ENCODE results near the gene PASK. TPM values are rescaled to one million over a fixed set of nuclear protein-coding genes. Genes with fewer than 3 reads are reported as not detected.
A peak's percentile ranks its signal among the peaks of the same experiment; 100 is the strongest.

The PASK gene
- total and polyA plus RNA-seq, 9 of the 15 experiments (the other 6 are each of a cell fraction or from before 2014, with no cell fraction given) = 1.5 to 30.3 (median 9.9) TPM

- peaks cover 0 to 30% of the 10 kb centered on the region in 2 experiments; a peak in 2 of 5 replicates for H3K4me1 ChIP-seq (replicated peaks in 1 of 2; ENCODE audit: control insufficient read depth in 2 of 2, insufficient read depth in 2 of 2, low read length in 2 of 2)
- no peak overlapping the region for H2AFZ ChIP-seq (ENCODE audit: low read depth, low read length)
- in situ Hi-C loops (cut with MboI) (no loop called here), intact Hi-C loops (cut with micrococcal nuclease) (no loop called here)
- H4K20me1 ChIP-seq (replicated peaks; ENCODE audit: control insufficient read depth, insufficient read depth, low read length) = 0 out of 2 replicates have a peak, but pooled peaks cover 4% of the 10 kb centered on the region
- ATAC-seq = peak; percentile 69
- ChIA-PET CTCF (ENCODE audit: low intra/inter-chr PET ratio) (no interaction called here), POLR2A (interaction anchor here (1.1 kb wide), 1 partner anchor 13 kb away, joined by 4 read pairs; no protein-coding TSS in a partner anchor)
- 0% methylated on average over 10 of the region's 27 CpGs for WGBS (ENCODE audit: insufficient coverage, low coverage, missing lambda C conversion rate)
- H3K27me3 ChIP-seq (ENCODE audit: control insufficient read depth in 2 of 2, insufficient read depth in 2 of 2, low read length in 2 of 2) = peaks cover 9 to 68% of the 10 kb centered on the region in 2 experiments; a peak in 3 of 5 replicates
- H3K27ac ChIP-seq (ENCODE audit: extremely low read depth, low read depth, low read length) = no peak overlapping the region
- no peak for FAIRE-seq
- no peak overlapping the region for H3K4me2 ChIP-seq (ENCODE audit: insufficient read depth, low read length)
- no peak overlapping the region for H3K9ac ChIP-seq (ENCODE audit: insufficient read depth in 1 of 2, low read depth in 2 of 2, low read length in 2 of 2)
- H3K4me3 ChIP-seq = no peak overlapping the region
- no peaks in the 10 kb centered on the region for H3K79me2 ChIP-seq (ENCODE audit: control insufficient read depth, insufficient read depth, low read length)
- no peaks in the 10 kb centered on the region for H3K36me3 ChIP-seq (ENCODE audit: control insufficient read depth, insufficient read depth, low read length)
- DNase-seq (ENCODE audit: extremely low read depth in 1 of 4, low spot score in 3 of 4) = peak in 3 of 4 experiments; percentile 21 to 27 (median 27)
- H3K9me3 ChIP-seq (replicated peaks; ENCODE audit: control insufficient read depth, insufficient read depth, low read depth, low read length) = no peaks in the 10 kb centered on the region
- no peaks in the 10 kb centered on the region for H3K9me1 ChIP-seq (ENCODE audit: control insufficient read depth, insufficient read depth, low read length)
- TF ChIP-seq CXXC5 (CRISPR knock-in tag; IDR thresholded peaks at IDR 0.05) (no peak), USF2 (CRISPR knock-in tag; IDR thresholded peaks at IDR 0.05) (no peak), TFAP4 (CRISPR knock-in tag; IDR thresholded peaks at IDR 0.05; ENCODE audit: borderline replicate concordance) (peak; percentile 39; the same call in 1 of the 2 replicates), PHF21A (IDR thresholded peaks at IDR 0.05; ENCODE audit: borderline replicate concordance, low read depth) (no peak), NCOA4 (IDR thresholded peaks at IDR 0.05; ENCODE audit: partially characterized antibody) (no peak)
- BruUV-seq (replicated peaks) = no TSS peak
Measured at GRCh38 chr2:241065355-241065803, 83.9 kb downstream of the PASK start.
